HG03066 (cell line): Measurements from ENCODE around the gene HDAC1.

Experiments used
- ATAC-seq: cut with Tn5 transposase; IDR thresholded peaks from one replicate; pipeline ENCODE4 v1.9.1; 2021; ENCODE audit warnings: low read depth; ENCODE audit not compliant: unreplicated experiment

The HDAC1 gene

DNA sequence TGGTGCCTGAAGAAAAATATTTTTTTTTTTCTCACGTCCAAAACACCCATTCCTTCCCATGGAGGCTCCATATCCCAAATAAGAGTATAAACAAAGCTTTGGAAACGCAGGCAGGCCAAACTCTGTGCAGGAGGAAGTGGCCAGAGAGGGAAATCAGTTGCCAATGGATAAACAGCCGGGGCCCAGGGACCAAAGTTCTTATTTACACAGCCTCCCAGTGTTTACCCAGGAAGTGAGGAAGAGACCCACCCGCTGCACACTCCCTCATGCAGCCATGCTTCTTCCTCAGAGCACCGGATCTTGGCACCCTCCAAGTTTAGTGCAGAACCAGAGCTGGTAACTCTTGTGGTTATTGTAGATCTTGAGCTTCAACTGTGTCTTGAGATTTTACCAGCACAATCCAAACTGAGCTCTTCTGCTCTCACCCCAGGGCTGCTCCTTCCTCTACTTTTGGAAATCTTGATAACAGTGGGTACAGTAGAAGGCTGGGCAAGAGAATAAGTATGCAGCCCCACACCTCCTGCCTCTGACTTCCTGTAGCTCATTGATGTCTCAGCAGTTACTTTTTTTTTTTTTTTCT is 29.9 kb downstream of the HDAC1 start:
- ATAC-seq, result no peak

DNA sequence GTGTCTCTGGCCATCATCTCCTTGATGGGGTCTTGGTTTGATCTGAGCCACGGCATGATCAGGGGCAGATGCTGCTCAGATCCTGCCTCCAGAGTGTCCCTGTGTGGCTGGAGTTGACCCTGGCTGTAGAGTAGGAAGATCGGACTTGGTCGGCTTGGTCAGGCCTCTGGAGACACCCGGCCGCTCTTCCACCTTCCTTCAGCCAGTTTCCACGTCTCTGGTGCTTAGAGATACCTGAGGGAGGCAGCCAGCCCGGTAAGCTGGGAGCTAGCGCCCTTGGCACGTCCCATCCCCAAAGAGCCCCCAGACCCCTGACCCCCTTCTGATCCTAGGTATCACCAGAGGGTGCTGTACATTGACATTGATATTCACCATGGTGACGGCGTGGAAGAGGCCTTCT is 35.3 kb downstream of the HDAC1 start:
- ATAC-seq, result no peak

DNA sequence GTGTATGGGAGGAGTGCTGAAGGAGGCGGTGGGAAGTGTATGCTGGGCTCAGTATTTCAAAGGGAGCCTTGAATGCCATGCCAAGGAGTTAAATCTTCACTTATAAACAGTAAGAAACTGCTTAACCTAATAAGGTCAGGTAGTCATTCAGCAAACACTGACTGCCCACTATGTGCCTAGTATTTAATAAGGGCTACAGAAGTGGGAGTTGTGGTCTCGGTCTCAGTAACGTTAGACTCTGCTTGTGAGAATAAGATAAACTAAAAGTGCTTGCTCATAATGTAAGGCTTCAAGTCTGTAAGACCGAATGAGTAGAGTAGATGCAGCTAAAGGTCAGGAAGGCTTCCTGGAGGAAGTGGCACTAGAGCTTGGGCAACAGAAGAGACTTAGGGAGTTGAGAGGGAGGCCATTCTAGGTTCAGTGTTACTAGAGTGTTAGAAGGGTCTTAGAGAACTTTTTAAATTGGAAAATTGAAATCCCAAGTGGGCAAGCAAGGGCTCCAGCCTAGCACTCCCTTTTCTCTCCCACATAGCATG is 38.1 kb downstream of the HDAC1 start:
- ATAC-seq, result no peak

DNA sequence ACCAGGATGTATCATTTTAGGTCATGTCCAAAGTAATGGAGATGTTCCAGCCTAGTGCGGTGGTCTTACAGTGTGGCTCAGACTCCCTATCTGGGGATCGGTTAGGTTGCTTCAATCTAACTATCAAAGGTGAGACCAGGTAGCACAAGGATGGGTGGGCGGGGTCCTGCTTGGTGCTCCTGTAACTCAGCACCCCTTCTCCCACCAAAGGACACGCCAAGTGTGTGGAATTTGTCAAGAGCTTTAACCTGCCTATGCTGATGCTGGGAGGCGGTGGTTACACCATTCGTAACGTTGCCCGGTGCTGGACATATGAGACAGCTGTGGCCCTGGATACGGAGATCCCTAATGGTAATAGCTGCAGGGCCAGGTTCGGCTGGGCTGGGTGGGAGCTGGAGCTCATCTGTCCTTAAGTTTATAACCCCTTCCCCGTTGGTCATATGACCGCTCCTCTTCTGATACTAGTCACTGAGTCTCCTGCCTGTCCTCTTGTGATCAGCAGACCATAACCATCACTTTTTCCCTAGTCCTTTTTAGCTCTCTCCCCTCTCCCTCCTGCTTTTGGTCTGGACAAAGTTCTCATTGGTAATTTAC is 38.8 kb downstream of the HDAC1 start:
- no peak for ATAC-seq

DNA sequence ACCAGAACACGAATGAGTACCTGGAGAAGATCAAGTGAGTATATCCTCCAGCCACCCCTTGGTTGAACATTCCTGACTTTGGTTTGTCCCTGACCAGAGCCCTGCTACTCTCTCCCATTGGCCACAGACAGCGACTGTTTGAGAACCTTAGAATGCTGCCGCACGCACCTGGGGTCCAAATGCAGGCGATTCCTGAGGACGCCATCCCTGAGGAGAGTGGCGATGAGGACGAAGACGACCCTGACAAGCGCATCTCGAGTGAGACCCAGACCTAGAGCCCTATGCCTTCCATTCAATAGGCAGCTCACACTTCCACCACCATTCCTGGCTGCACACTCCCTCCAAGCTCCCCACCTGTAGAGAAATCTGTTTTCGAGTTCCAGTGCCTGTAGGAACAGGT is 39.7 kb downstream of the HDAC1 start:
- no peak for ATAC-seq

DNA sequence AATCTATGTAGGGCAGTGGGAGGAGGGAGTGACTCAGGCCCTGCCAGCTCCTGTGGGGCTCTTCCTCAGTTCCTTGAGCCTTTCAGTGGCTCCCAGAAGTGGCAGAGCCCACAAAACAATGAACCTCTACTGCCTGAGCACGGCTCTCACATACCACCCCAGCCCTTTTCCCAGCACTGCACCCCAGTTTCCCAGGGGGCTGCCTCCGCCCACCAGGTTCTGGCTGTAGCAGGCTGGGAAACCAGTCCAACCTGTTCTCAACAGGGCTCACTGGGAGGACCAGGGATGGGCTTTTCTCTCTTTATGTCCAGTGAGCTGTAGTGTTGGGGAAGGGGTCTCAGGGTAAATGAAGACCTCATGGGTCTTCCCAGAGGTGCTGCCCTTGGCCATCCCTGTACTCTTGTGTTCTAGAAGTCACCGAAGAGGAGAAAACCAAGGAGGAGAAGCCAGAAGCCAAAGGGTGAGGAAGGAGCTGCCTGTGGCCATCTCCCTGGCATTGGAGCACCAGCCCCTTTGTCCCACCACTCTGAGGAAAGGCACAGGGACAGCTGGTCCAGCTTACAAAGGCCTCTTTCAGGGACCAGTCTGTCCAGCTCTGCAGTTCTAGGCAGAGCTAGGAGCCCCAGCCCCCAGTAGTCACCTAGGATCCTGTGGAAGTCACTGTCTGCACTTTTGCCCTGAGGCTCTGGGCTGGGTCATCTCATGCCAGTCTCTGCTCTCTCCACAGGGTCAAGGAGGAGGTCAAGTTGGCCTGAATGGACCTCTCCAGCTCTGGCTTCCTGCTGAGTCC is 40.6 kb downstream of the HDAC1 start:
- ATAC-seq, result no peak

DNA sequence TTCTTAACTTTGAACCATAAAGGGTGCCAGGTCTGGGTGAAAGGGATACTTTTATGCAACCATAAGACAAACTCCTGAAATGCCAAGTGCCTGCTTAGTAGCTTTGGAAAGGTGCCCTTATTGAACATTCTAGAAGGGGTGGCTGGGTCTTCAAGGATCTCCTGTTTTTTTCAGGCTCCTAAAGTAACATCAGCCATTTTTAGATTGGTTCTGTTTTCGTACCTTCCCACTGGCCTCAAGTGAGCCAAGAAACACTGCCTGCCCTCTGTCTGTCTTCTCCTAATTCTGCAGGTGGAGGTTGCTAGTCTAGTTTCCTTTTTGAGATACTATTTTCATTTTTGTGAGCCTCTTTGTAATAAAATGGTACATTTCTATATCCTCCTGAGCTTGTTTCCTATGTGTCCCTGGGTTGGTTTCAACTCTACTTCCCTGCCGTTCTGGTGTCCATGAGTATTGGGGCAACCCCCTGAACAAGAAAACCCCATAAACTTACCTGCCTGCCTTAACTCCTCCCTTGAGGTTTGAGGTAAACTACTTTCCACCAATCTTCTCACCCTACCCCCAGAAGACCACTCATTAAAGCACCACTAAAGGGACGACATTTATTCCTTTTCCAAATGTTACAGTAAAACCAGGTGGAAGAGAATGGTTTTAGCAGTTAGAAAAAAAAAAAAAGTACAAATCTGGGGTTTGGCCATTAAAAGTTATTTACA is 41.5 kb downstream of the HDAC1 start:
- ATAC-seq, result no peak

DNA sequence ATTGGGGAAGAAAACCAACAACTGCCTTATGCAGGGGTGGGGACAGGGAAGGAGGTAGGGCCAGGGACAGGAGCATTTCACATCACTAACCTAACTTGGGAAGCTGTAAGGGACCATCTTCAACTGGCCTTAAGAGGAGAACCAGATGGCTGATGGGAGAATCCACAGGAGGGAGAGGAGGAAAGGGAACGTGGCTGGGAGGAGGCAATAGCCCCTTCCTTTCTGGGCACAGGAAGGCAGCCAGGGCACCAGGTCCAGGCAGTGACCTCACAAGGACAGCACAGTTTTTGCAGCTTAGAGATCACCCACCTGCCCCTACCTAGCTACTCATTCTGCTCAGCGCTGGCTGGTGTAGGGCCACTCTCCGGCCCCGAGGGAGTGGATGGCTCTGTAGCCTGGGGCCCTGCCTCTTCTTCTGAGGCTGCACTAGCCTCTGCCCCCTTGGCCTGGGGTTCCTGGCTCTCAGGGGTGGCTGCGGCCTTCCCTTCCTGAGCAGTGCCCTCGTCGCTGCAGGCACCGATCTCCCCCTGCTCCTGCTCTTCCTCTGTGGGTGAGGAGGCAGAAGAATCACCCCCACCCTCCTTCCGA is 42.5 kb downstream of the HDAC1 start:
- no peak for ATAC-seq

DNA sequence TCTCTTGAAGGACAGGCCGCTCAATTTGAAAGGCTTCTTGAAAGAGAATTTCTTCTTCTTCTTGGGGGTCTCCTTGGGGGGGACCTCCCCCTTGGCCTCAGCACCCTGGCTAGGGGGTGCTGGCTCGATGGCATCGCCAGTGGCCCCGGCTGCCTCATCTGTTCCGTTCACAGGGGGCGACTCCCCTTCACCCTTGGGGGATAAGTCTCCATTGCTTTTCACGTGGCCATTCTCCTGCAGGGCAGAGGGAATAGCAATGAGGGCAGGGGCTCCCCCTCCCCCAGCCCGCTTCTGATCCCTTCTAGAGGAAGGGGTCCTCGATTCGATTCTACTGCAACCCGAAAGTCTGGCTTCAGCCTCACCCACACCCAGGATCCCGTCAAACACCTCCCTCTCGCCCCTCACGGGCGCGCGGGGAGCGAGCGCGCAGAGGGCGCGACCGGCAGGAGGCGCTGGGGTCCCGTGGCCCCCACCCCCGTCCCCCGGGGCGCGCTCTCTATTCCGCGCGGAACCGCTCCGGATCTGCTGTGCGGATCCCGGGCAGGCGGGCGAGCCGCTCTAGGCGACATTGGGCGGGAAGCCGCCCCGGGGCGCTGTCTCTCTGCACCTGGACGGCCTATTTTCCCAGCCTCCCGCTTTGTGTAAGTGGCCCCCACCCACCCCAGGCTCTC is 43.1 kb downstream of the HDAC1 start:
- ATAC-seq, result no peak

DNA sequence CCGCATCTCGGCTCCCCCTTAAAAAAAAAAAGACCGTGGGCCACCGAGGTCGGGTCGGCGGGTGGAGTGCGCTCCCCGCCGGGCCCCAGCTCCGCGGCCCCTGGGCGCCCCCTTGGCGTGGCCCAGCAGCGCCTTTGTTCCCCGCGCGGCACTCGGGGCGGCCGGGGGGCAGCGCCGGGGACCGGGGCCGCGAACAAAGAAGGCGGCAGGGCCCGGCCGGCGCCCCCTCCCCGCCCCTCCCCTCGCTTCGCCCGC is 43.6 kb downstream of the HDAC1 start:
- no peak for ATAC-seq

DNA sequence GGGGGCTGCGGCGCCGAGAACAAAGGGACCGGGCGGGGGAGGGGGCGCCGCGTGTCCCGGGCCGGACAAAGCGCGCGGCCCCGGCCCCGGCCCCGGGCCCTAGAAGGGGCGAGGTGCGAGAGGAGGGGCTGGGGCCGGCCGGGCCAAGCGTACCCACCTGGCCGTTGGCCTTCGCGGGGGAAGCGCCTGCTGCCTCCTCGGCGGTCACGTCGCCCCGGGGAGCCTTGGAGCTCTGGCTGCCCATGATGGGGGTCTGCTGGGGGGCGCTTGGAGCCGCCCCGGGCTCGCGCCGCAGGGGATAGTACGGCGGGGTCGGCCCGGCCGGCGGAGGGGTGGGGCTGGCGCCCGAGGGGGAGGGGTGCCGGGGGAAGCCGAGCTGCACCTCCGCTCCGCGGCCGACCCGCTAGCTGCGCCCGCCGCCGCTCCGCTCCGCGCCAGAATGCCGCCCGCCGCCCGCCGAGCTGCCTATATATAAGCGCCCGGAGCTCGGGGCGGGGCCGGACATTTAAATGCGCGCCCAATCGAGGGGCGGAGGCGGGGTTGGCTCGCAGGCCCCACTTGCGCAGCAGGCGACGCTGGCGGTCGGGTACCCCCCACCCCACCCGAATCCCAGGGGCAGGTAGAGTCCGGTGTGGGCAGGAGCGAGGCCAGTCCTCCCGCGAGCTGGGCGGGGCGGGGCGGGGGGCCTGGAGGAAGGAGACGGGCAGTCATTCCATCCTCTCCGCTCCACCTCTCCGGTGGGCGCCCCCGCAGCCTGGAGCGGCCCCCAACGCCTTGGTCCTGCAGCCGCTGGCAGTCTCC is 44.1 kb downstream of the HDAC1 start, which contains the start of gene MARCKSL1:
MARCKSL1 (minus strand) TSS at position 444 of the 801 bp plus-strand sequence; CDS start at position 244, 200 bp downstream.
- ATAC-seq, result no peak

DNA sequence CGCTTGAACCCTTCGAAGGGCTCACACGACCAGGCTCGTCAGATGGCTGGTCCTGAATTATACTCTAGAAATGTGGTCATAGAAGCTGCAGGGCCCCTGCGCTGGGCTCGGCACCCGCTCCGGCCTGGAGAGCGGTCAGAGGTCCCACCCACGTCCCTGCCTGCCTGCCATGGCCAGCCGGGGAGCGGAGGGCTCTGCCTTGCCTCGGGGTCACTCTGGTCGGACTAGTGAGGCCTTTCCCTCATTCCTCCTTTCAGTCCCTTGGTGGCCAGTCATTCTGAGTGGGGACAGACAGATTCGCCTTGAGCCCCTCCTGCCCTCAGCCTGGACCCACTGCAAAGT is 44.7 kb downstream of the HDAC1 start:
- ATAC-seq, result no peak

DNA sequence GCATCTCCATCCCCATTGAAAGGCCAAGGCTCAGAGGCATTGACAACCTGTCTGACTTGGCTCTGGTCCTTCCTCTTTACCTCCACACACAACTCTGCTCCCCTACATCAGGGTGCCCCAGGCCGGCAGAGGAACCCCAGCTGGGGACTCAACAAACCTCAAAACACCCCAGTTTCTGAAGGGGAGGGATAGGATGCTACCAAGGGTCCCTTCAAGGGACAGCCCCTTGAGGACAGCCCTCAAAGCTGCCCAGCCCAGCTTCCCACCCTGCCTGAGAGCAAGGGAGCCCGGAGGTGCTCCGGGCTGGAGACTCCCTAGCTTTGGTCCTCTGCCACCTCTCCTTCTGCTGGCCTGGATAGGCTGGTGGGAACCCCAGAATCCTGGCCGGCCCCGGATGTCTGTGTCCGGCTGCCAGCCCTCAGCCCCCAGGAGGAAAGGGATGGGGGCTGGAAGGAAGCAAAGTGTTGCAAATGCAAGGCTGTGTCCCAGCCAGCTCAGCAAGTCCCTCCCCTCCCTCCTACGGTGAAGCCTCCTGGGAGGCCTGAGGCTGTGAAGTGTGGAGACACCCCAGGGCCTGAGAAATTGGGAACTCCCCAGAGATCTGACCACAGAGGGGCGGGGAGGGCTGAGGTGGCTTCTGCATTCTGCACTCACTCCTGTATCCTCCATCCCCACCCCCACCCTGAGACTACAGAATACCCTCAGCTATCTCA is 45.2 kb downstream of the HDAC1 start:
- ATAC-seq, result no peak

DNA sequence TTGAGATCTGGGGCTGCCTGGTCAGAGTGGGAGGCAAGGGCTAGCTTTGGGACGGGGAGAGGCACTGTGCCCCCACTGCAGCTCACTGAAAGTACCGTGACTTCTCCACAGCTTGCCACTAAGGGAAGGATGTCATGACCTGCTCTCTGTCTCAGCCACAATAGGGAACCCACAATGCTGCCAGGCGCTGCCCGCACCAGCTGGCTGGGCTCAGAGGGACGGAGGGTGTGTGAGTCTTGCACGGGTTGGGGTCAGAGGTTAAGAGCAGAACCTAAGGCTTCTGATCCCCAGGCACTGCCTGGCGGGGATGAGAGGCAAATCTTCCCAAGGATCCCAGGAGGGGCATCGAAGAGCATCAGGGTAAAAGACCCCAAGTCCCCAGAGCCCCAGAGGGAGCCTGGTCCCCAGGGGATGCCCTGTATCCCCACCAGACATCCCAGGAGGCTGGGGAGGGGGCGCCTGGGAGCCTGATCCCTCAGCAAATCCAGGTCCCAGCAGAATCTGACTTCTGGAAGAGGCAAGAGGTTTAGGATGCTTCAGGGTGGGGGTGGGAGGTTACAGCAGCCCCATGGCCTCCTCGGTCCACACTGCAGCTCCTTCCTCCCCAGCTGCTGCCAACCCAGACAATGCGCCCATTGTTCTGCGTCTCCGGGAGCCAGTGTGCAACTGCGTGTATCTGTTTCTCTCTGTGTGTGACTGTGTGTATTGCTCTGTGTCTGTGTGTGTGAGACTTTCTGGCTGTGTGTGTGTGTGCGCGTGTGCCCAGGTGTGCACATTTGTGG is 46.2 kb downstream of the HDAC1 start:
- ATAC-seq, result no peak

DNA sequence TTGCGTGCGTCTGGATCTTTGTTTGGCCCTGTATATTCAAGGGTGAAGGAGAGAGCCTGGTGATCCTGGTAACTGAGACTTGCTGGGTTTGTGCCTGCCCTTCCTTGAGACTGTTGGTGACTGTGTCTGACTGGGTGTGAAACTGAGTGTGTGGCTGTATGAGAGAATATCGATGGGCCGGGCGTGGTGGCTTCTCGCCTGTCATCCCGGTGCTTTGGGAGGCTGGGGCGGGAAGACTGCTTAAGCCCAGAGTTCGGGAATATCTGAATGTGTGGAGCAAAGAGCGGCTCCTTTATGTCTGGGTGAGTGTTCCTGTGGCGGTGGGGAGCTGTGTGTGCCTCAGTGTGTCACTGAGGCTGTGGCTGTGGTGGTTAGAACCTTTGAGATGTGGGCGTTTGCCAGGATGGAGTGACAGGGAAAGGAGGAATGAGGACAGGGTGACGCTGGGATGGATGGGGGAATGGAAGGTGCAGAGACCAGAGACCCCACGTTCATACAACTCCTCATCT is 46.8 kb downstream of the HDAC1 start:
- ATAC-seq, result no peak

DNA sequence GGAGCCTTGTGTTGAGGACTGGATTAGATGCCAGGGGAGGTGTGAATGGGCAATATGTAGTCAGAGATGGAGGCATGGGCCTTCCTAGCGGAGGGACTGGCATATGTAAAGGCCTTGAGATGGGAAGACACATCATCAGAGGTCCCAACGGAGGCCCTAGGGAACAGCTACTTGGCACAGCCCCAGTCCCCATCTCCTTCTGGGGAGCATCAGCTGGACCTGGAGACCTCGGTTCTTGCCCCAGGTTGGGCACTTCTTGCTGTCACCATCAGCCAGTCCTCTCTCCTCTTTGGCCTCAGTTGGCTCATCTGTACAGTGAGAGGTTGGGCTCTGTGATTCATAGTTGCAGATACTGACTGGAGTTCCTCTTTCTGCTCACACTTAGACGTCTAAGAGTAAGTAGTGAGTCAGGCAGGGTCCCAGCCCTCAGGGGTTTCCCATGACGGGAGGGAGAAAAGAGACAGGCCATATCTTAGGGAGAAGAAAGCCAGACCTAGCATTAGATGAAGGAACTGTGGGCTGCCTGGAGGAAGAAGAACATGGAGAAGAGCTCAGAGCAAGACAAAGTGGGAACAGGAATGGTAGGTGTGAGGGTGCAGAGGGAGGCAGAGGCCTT is 47.6 kb downstream of the HDAC1 start:
- no peak for ATAC-seq

DNA sequence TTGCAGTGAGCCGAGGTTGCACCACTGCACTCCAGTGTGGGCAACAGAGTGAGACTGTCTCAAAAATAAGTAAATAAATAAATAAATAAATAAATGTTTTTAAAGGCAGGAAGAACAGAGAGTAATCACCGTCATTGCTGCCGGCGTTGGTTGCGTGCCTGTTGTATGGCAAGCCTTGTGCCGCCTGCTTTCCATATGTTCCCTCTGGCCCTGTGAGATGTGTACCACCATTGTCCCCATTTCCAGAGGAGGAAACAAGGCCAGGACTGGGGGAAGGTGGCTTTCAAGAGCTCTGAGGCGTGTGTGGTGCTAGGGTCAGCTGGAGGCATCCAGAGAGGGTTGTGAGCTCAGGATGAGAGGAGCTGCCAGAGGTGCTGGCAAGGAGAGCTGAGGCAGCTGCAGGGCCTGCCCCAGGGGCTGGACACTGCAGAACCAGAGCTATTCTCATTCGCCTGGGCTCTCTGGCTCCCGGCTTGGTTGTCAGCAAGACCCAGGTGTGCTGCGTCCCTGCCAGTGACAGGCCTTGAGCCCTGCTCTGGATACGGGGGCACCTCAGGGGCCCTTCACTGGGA is 49.4 kb downstream of the HDAC1 start:
- ATAC-seq, result no peak
